Endothelial cell of umbilical vein (primary cell): ENCODE results near the gene MOAP1. TPM values are rescaled to one million over a fixed set of nuclear protein-coding genes. Genes with fewer than 3 reads are reported as not detected.

Experiments
- BruUV-seq: library from RNA; stranded (reverse); fragments of 400-500 nt; replicated peaks from 2 replicates; lab custom pipeline; 2021; lab: Mats Ljungman, UMichigan
- CTCF ChIA-PET: fragments of 300-600, 350-600 bp; sonication (Branson Sonifier 250); formaldehyde crosslinking; loops from one replicate; lab custom pipeline; 2021; ENCODE audit warnings: antibody characterized with exemption, inconsistent platforms; lab: Charles Lee
- POLR2A ChIA-PET: fragments of 300-600, 350-600 bp; sonication (Branson Sonifier 250); formaldehyde crosslinking; loops from one replicate; lab custom pipeline; 2021; ENCODE audit warnings: antibody characterized with exemption, inconsistent platforms; lab: Charles Lee
- DNase-seq: peaks from one replicate; pipeline ENCODE4 v3.0.0-alpha.2; 2011; ENCODE audit warnings: low read depth, low spot score
- FAIRE-seq: peaks from 2 replicates; lab custom pipeline; 2011; peaks lifted over from hg19 to GRCh38; lab: Jason Lieb, UNC
- H2AFZ ChIP-seq: 2 replicates; pipeline ENCODE4 v1.6.0; 2012; ENCODE audit warnings: low read depth, low read length, control low read depth, inconsistent platforms
- H3K27ac ChIP-seq: 2 replicates; pipeline ENCODE4 v1.5.1; 2011; ENCODE audit warnings: low read depth, mild to moderate bottlenecking, control low read depth, low read length, moderate library complexity; ENCODE audit not compliant: insufficient read depth
- H3K27me3 ChIP-seq, 2 experiments: 2 replicates each; pipeline versions ENCODE4 v1.6.0 to v1.6.1; 2011; ENCODE audit warnings: low read length in 2 of 2, mixed read lengths in 1 of 2; ENCODE audit not compliant: control insufficient read depth in 2 of 2, insufficient read depth in 2 of 2
- H3K36me3 ChIP-seq, 2 experiments: 2 replicates in 1 of 2; 3 replicates in 1 of 2; pipeline ENCODE4 v1.5.1; 2011; ENCODE audit warnings: low read length in 2 of 2, mild to moderate bottlenecking in 1 of 2, moderate library complexity in 1 of 2; ENCODE audit not compliant: control insufficient read depth in 2 of 2, insufficient read depth in 2 of 2; ENCODE audit errors: extremely low read depth in 1 of 2
- H3K4me1 ChIP-seq: 3 replicates; pipeline ENCODE4 v1.5.1; 2011; ENCODE audit warnings: mild to moderate bottlenecking, low read length; ENCODE audit not compliant: control insufficient read depth, insufficient read depth; ENCODE audit errors: extremely low read depth
- H3K4me2 ChIP-seq: 2 replicates; pipeline ENCODE4 v1.6.1; 2011; ENCODE audit warnings: low read length, control low read depth, mixed read lengths; ENCODE audit not compliant: insufficient read depth
- H3K4me3 ChIP-seq, 3 experiments: fragments of 200-600 bp in 1 of 3; sonication (generic), shearing (Covaris generic) in 1 of 3; replicated peaks in 1 of 3; 2 replicates each; pipeline ENCODE4 v1.5.1; 2011 to 2016; ENCODE audit warnings: control low read depth in 3 of 3, low read length in 3 of 3, mild to moderate bottlenecking in 2 of 3, inconsistent platforms in 1 of 3, low read depth in 1 of 3, moderate library complexity in 1 of 3; ENCODE audit not compliant: insufficient read depth in 1 of 3
- H3K79me2 ChIP-seq: 2 replicates; pipeline ENCODE4 v1.6.0; 2012; ENCODE audit warnings: low read length, inconsistent platforms; ENCODE audit not compliant: control insufficient read depth, insufficient read depth
- H3K9ac ChIP-seq: replicated peaks from 2 replicates; pipeline ENCODE3; 2011; ENCODE audit warnings: low read length, control low read depth; ENCODE audit not compliant: insufficient read depth; ENCODE audit errors: extremely low read depth
- H3K9me1 ChIP-seq: replicated peaks from 3 replicates; pipeline ENCODE4 v1.6.0; 2011; ENCODE audit warnings: mild to moderate bottlenecking, low read length; ENCODE audit not compliant: control insufficient read depth, insufficient read depth; ENCODE audit errors: extremely low read depth
- H3K9me3 ChIP-seq: replicated peaks from 2 replicates; pipeline ENCODE4 v1.5.1; 2012; ENCODE audit warnings: low read length, inconsistent platforms; ENCODE audit not compliant: control insufficient read depth, insufficient read depth
- H4K20me1 ChIP-seq: replicated peaks from 2 replicates; pipeline ENCODE3; 2011; ENCODE audit warnings: mild to moderate bottlenecking, low read length; ENCODE audit not compliant: control insufficient read depth, insufficient read depth; ENCODE audit errors: extremely low read depth
- EZH2 ChIP-seq: IDR thresholded peaks from 2 replicates; pipeline ENCODE4 v1.6.1; 2012; ENCODE audit warnings: borderline replicate concordance, low read depth, mild to moderate bottlenecking, moderate library complexity, low read length, inconsistent platforms; ENCODE audit not compliant: severe bottlenecking
- GATA2 ChIP-seq: IDR thresholded peaks from 2 replicates; pipeline ENCODE4 v1.7.0; 2011; ENCODE audit warnings: low read depth, mild to moderate bottlenecking, moderate library complexity, mixed read lengths, low read length; ENCODE audit not compliant: insufficient read length, insufficient read depth
- MAX ChIP-seq: IDR thresholded peaks from 2 replicates; pipeline ENCODE4 v1.6.1; 2011; ENCODE audit not compliant: insufficient read depth, insufficient read length
- MYC ChIP-seq: IDR thresholded peaks from one replicate; pipeline ENCODE4 v1.6.1; 2011; ENCODE audit warnings: mild to moderate bottlenecking, low read depth, low read length
- POLR2A ChIP-seq: IDR thresholded peaks from 2 replicates; pipeline ENCODE4 v1.6.1; 2012; ENCODE audit warnings: low read depth, mild to moderate bottlenecking, control low read depth, low read length
- POLR2AphosphoS5 ChIP-seq: IDR thresholded peaks from 2 replicates; pipeline ENCODE4 v1.6.1; 2012; ENCODE audit warnings: low read depth, mild to moderate bottlenecking, control low read depth, low read length, moderate library complexity; ENCODE audit not compliant: insufficient read depth
- dilution Hi-C: fragments of 300-500 bp; cut with MboI; formaldehyde crosslinking; loops from one replicate; pipeline ENCODE4 v1.15.0; 2019; ENCODE audit warnings: low sequenced_read_pairs; ENCODE audit not compliant: extremely low pct_ligation_motif_present
- intact Hi-C: fragments of 100-400 bp; cut with micrococcal nuclease; formaldehyde crosslinking; loops from one replicate; pipeline ENCODE4 v1.10.0; 2022
- polyA plus RNA-seq, 4 experiments: library from polyadenylated mRNA; depleted of rRNA in 3 of 4; stranded (reverse) in 3 of 4; unstranded in 1 of 4; fragments of >200 nt; gene quantifications; 2 replicates each; pipeline versions ENCODE4 v1.2.1 to v1.2.3, GENCODE V29; 2011 to 2012; ENCODE audit warnings: missing spikeins in 1 of 4
- total RNA-seq: library from RNA; stranded (reverse); gene quantifications from 2 replicates; pipeline ENCODE4 v1.2.3, GENCODE V29; 2021

Gene MOAP1
- total and polyA plus RNA-seq, 2 donors (not counting 3 experiments of a cell fraction or from before 2014, with no cell fraction given), result 15.0 to 21.0 TPM

GRCh38 chr14:93212432-93212831 is 27.7 kb upstream of the MOAP1 start:
- no TSS peak for BruUV-seq
- CTCF ChIA-PET, result no interaction called here
- H3K4me2 ChIP-seq, result no peak overlapping the region
- TF ChIP-seq EZH2, result no peak
- no peak for TF ChIP-seq GATA2
- TF ChIP-seq POLR2A, result no peak
- TF ChIP-seq MYC, result no peak
- no peak for TF ChIP-seq POLR2AphosphoS5
- no peak for TF ChIP-seq MAX
- H3K36me3 ChIP-seq, result peaks cover 0 to 5% of the 10 kb centered on the region in 2 experiments
- FAIRE-seq (no peak), DNase-seq (no peak)
- dilution Hi-C loops (no loop called here), intact Hi-C loops (no loop called here)
- peaks cover 17% of the 10 kb centered on the region for H3K79me2 ChIP-seq
- H3K4me1 ChIP-seq, result peaks cover 4% of the 10 kb centered on the region
- H3K9me3 ChIP-seq, result no peaks in the 10 kb centered on the region
- H3K4me3 ChIP-seq, result no peak overlapping the region
- no peaks in the 10 kb centered on the region for H4K20me1 ChIP-seq
- H3K9ac ChIP-seq, result no peak overlapping the region
- H3K9me1 ChIP-seq, result no peaks in the 10 kb centered on the region
- no peak overlapping the region for H3K27ac ChIP-seq
- H3K27me3 ChIP-seq, result no peaks in the 10 kb centered on the region
- POLR2A ChIA-PET, result no interaction called here
- H2AFZ ChIP-seq, result no peak overlapping the region
